ENCODE data around the gene ARHGEF10L. TPM values are rescaled to one million over a fixed set of nuclear protein-coding genes. Genes with fewer than 3 reads are reported as not detected.

The ARHGEF10L gene
- total RNA-seq, 1 donor from 2014 or later, result 27.8 TPM

DNA sequence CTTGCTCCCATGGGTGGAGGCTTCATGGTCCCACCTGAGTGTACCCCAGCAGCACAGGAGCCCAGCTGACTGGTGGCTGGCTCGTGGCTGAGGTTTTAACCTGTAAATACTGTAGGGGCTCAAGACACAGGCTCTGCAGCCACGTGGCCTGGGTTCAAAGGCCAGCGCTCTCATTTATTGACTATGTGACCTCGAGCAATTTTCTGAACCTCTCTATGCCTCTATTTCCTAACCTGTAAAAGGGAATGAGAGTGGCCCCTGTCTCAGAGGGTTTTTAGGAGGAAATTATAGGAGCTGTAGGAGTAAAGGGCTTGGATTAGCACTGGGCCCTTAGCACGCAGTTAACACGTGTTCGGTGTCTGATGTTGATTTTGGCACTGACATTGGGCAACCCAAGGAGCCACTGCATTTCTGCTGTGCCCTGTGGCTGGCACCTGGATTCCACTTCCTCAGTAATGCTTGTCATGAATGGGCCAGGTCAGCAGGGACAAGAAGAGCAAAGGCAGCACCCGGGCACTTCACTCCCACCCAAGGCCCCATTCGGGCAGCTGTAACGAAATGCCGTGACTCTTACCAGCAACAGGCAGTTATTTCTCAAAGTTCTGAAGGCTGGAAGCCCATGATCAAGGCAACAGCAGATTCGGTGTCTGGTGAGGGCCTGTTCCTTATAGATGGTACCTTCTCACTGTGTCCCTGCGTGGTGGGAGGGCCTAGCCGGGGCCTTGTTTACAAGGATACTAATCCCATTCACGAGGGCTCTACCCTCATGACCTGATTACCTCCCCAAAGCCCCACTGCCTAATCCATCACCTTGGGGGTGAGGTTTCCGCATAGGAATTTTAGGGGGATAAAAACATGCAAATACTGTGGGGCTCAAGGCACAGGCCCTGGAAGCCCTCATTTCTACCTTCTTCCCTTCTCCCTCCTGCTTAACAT is 25.2 kb downstream of the ARHGEF10L start:
- no peak for DNase-seq (ENCODE audit: low read depth)
- TF ChIP-seq, protein P1, sequence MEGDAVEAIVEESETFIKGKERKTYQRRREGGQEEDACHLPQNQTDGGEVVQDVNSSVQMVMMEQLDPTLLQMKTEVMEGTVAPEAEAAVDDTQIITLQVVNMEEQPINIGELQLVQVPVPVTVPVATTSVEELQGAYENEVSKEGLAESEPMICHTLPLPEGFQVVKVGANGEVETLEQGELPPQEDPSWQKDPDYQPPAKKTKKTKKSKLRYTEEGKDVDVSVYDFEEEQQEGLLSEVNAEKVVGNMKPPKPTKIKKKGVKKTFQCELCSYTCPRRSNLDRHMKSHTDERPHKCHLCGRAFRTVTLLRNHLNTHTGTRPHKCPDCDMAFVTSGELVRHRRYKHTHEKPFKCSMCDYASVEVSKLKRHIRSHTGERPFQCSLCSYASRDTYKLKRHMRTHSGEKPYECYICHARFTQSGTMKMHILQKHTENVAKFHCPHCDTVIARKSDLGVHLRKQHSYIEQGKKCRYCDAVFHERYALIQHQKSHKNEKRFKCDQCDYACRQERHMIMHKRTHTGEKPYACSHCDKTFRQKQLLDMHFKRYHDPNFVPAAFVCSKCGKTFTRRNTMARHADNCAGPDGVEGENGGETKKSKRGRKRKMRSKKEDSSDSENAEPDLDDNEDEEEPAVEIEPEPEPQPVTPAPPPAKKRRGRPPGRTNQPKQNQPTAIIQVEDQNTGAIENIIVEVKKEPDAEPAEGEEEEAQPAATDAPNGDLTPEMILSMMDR (conservative IDR thresholded peaks at IDR 0.05; ENCODE audit: low read depth, low read length), result no peak
- no peak overlapping the region for H3K4me3 ChIP-seq (ENCODE audit: low read depth, low read length)

DNA sequence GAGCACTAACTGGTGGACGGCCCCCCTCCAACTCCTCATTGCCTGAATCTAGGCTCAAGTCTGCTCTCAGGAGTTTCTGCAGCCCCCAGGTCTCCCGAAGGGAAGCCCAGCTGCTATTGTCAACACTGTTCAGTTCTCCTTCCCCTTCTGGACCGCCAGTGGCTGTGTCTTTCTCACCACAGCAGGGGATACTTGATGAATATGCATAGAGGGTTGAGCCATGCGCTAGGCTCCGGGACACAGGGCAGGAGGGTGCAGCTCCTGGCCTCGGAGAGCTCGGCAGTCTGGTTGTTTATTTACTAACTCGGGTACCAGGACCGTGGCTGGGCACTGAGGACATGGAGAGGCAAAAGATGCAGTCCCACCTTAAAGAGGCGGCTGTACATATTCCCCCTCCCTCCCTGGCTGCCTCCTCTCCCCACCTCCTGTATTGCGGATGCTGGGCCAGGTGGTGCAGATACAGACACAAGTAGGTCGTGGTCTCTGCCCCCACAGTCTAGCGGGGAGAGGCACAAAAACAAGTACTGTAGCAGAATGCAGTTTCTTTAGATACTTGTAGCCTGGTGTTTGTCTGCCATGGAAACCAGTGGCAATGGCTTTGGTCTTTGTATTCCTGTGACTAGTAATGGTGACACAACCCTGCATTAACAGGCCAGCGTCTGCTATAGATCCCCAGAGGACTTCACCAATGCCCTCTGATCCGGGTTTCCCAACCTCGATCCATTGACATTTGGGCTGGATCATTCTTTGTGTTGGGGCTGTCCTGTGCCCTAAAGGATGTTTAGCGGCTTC is 26.2 kb downstream of the ARHGEF10L start:
- H3K4me3 ChIP-seq (ENCODE audit: low read depth, low read length), result no peak overlapping the region
- DNase-seq (ENCODE audit: low read depth), result no peak
- TF ChIP-seq, protein P1 (conservative IDR thresholded peaks at IDR 0.05; ENCODE audit: low read depth, low read length), result no peak

DNA sequence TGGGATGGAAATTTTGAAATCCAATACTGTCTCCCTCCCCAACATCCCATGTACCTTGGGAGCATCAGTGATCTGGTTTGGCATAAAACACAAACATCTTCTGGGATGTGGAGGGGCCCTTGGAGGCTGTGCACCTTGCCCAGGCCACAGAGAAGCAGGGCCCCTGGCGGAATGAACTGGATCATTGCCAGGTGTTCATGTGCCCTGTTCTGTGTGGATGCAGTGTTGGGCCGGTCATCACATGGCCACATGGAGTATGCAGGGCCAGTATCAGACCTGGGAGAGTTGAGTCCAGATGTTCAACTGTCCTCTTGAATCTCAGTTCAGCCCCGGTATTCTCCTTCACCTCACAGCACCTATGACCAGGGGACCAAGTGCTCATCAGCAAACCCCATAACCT is 26.9 kb downstream of the ARHGEF10L start:
- TF ChIP-seq, protein P1 (conservative IDR thresholded peaks at IDR 0.05; ENCODE audit: low read depth, low read length), result no peak
- DNase-seq (ENCODE audit: low read depth), result no peak
- H3K4me3 ChIP-seq (ENCODE audit: low read depth, low read length), result no peak overlapping the region

DNA sequence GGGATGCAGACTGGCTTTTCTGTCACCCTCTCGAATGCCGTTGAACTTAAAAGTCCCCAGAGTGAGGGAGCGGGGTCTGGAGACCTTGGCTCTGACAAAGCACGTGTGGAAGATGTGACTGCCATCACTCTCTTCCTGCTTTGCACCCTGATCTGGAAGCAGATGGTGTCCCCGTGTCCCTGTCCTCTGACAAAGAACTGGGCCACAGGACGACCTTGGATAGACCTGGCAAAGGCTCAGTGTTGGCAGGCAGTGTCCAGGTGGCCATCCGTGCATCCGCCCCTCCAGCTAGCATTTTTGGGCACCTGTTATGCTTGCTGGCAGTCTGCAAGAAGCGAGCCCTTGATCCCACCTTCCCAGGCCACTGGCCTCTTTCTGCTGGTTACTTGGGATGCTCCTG is 27.4 kb downstream of the ARHGEF10L start:
- DNase-seq (ENCODE audit: low read depth), result no peak
- no peak overlapping the region for H3K4me3 ChIP-seq (ENCODE audit: low read depth, low read length)
- TF ChIP-seq, protein P1 (conservative IDR thresholded peaks at IDR 0.05; ENCODE audit: low read depth, low read length), result no peak

DNA sequence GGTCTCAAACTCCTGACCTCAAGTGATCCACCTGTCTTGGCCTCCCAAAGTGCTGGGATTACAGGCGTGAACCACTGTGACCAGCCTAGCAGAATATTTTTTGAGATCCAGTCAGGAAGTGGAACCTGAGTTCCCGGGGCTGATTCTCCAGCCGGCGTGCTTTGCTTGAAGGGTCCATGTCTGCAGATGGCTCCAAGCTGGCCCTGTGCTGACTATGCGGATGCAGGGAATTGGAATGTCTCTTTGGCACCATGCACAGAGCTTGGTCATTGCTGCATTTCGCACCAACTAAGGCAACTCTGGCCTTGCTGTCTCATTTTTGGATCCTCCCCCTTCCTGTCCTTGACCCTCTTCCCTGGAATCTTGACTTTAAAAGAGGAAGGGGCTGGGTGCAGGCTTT is 28.1 kb downstream of the ARHGEF10L start:
- TF ChIP-seq, protein P1 (conservative IDR thresholded peaks at IDR 0.05; ENCODE audit: low read depth, low read length), result no peak
- H3K4me3 ChIP-seq (ENCODE audit: low read depth, low read length), result no peak overlapping the region
- no peak for DNase-seq (ENCODE audit: low read depth)

DNA sequence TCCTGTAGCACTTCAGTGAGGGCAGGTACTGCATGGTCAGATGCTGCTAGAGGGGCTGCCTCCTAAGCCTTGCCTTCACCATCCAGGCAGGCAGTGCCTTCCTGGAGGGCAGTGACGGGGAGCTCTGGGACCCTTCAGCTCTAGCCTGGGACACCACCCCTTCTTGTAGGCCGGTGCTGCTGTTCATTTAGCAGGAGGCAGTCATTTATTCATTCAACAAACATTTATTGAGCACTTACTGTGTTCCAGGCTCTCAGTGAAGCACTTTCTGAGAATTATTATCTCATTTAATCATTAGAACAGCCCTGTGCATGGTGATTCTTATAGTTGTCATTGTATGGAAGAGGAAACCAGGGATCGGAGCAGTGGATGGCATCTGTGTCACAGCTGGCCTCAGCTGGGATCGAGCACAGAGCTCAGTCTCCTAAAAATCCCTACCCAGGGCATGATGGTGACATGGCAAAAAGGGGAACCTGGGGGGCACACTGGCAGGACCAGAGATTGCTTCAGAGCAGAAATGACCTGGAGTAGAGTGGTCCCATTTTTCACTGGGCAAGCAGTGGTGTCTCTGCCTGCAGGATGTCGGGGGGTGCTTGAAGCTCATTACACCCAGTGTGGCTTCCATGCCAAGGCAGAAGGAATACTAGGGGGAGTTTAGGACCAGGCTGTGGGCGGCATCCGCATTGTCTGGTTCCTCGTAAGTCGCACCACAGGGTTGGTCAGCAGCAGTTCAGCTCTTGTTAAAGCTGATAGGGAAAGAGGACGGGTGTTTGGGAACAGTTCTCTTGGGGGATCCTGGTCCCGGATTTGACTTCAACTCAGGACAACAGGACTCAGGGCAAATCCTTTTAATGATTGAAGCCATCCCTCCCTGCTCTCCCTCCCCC is 28.8 kb downstream of the ARHGEF10L start:
- no peak for DNase-seq (ENCODE audit: low read depth)
- TF ChIP-seq, protein P1 (conservative IDR thresholded peaks at IDR 0.05; ENCODE audit: low read depth, low read length), result no peak

More for the DNA sequence above, 28.8 kb downstream of the ARHGEF10L start:
- H3K4me3 ChIP-seq (ENCODE audit: low read depth, low read length), result no peak overlapping the region

Data from epithelial cell of proximal tubule (primary cell).